ENCODE data around the gene PTOV1.
"Not testable (repeated sequence)": the region's sequence is repeated elsewhere in the genome, so short reads cannot be mapped to it uniquely, and the experiment has no call there.

The PTOV1 gene

GRCh38 chr19:49817964-49818648 lies 32.9 kb upstream of the PTOV1 start, which contains the start of gene MED25:
Gene MED25, plus strand, starts transcription at chr19:49818289. Its CDS starts 53 bp downstream, at chr19:49818342.
- peak; percentile 89 for DNase-seq (ENCODE audit: low spot score)

GRCh38 chr19:49818649-49819370 lies 32.1 kb upstream of the PTOV1 start:
- no peak for DNase-seq (ENCODE audit: low spot score)

DNA sequence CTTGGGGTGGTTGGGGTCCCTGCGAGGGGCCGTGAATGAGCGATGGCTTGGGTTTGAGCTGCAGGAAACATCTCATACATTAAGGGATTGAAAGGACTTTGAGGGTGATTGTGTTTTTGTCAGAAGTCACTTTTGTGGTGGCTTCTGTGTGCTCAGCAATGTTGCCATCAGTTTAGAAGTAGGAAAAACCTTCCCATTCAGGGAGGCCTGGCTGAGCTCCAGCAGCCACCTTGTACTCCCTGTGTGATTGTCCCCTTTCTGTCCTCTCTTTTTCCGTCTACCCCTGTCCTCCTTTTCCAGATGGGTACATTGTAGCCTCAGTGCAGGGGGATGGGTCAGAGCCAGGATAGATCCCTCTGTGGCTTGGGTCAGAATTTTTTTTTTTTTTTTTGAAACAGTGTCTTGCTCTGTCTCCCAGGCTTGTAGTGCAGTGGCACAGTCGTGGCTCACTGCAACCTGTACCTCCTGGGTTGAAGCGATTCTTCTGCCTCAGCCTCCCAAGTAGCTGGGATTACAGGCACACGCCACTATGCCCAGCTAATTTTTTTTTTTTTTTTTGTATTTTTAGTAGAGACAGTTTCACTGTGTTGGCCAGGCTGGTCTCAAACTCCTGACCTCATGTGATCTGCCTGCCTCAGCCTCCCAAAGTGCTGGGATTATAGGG lies 31.4 kb upstream of the PTOV1 start:
- DNase-seq (ENCODE audit: low spot score) = not testable (repeated sequence)

- no peak for DNase-seq (ENCODE audit: low spot score)
These were observed 30.8 kb upstream of the PTOV1 start for GRCh38 chr19:49820125-49820524.

DNA sequence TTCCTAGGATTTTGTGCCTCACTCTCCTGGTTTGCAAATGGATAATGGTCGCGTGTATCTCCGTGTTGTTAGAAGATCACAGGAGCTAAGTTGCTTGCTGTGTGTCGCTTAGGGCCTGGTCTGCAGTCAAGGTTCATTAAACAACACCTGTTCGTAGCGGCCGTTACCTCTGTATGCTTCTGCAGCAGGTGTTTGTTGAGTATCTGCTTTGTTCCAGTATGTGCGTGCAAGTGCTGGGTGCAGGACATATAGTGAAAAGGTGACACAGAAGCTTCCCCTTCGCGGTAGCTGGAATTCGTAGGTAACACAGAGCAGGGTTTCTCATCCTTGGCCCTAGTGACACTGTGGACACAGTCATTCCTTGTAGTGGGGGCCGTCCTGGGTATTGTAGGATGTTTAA lies 27.5 kb upstream of the PTOV1 start:
- DNase-seq (ENCODE audit: low spot score) = no peak

GRCh38 chr19:49824662-49825061 lies 26.3 kb upstream of the PTOV1 start:
- DNase-seq (ENCODE audit: low spot score) = no peak

DNA sequence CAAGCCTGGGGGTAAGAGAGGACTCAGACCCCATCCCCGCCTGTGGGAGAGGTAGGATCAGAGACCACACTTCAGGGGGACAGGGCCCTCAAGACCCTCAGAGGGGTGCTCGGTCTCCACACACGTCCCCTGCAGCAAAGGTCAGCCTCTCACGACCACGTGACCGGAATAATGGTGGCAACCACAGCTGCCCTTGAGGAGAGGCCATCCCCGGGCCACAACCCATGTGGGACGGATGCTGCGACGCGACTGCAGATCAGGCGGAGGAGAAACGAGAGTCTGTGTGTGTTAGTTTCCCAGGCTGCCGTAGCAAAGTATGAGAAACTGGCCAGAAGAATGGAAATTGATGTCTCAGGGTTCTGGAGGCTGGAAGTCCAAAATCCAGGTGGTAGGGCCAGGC lies 23.9 kb upstream of the PTOV1 start:
- no peak for DNase-seq (ENCODE audit: low spot score)

DNA sequence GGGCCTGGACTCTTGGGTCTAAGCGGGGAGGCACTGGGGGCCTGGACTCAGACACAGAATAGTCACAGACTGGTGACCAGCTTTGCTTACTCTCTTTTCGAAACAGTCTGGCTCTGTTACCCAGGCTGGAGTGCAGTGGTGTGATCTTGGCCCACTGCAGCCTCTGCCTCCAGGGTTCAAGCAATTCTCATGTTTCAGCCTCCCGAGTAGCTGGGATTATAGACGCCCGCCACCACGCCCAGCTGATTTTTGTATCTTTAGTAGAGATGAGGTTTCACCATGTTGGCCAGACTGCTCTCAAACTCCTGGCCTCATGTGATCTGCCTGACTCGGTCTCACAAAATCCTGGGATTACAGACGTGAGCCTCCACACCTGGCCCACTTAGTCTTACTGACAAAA lies 21.8 kb upstream of the PTOV1 start:
- DNase-seq (ENCODE audit: low spot score) = no peak

DNA sequence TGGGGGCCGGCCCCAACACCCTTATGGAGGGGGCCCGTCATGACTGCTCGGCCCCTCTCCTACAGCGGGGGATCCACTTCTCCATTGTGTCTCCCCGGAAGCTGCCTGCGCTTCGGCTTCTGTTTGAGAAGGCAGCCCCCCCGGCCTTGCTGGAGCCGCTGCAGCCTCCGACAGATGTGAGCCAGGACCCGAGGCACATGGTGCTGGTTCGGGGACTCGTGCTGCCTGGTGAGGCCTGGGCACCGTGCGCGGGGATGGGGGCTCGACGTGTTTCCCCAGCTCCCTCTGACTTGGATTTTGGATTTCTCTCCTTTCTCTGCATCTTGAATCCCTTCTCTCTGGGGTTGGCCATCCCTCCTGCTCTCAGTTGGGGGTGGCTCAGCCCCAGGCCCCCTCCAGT lies 21.2 kb upstream of the PTOV1 start:
- no peak for DNase-seq (ENCODE audit: low spot score)

DNA sequence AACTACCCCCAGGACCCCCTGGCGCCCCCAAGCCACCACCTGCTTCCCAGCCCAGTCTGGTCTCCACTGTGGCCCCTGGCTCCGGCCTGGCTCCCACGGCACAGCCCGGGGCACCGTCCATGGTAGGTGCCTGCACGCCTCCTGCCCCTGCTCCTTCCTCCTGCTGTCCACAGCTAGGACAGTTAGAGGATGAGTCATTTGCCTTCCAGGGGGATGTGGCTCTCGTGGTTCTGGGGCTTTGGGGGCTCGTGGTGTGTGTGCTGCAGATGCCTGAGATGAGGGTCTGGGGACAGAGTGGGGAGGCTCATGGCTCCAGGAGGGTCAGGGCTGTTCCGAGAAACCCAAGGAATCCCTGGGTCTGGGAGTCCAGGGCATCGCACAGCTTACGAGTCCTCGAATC lies 20.2 kb upstream of the PTOV1 start:
- no peak for DNase-seq (ENCODE audit: low spot score)

DNA sequence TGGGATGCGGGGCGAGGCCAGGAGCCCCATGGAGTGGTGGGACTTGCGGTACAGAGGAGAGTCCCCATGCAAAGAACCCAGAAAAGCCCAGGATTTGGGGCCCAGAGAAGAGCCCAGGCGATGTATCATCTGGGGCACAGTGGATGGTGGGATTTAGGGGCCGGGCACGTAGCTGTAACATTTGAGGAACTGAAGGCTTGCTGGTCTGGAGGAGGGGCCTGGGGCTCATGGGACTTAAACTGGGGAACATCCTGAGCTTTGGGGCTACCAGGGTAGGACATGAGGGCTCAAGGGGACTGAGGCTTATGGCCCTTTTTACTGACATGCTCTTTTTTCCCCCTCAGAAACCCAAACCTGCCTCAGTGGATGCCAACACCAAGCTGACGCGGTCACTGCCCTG lies 19.4 kb upstream of the PTOV1 start:
- DNase-seq (ENCODE audit: low spot score) = no peak

GRCh38 chr19:49832556-49832955 lies 18.4 kb upstream of the PTOV1 start:
- no peak for DNase-seq (ENCODE audit: low spot score)

- no peak for DNase-seq (ENCODE audit: low spot score)
These were observed 17.4 kb upstream of the PTOV1 start for GRCh38 chr19:49833599-49833998.

- DNase-seq (ENCODE audit: low spot score) = no peak
These were observed 15.4 kb upstream of the PTOV1 start for GRCh38 chr19:49835562-49835961.

DNA sequence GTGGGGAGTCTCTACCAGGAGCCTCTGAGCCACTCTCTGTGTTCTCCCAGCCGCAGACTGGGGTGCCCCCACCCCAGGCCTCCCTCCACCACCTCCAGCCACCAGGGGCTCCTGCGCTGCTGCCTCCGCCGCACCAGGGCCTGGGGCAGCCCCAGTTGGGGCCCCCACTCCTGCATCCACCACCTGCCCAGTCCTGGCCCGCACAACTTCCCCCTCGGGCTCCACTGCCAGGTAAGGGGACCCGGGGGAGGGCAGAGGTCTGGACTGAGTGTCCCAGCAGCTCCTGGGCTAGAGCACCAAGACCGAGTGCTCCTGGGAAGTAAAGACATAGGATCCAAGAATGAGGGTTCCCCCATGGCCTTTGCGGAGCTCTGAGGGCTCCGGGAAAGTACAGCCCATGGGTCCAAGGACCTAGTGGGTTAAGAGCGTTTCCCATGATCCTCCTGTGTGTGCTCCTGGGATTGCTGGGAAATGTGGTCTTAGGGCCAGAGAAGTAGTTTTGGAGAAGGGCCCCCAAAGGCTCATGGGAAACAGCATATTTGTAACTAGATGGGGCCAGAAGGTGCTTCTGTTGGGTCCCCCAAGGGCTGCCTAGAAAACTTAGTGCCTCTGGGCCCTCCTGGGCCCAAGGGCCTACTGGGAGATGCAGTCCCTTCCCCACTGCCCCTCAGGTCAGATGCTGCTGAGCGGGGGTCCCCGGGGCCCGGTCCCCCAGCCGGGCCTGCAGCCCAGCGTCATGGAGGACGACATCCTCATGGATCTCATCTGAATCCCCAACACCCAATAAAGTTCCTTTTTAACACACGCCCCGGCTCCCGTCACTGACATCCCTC lies 14.6 kb upstream of the PTOV1 start:
- DNase-seq (ENCODE audit: low spot score) = no peak

- no peak for DNase-seq (ENCODE audit: low spot score)
These were observed 14.0 kb upstream of the PTOV1 start for GRCh38 chr19:49837009-49837310.

DNA sequence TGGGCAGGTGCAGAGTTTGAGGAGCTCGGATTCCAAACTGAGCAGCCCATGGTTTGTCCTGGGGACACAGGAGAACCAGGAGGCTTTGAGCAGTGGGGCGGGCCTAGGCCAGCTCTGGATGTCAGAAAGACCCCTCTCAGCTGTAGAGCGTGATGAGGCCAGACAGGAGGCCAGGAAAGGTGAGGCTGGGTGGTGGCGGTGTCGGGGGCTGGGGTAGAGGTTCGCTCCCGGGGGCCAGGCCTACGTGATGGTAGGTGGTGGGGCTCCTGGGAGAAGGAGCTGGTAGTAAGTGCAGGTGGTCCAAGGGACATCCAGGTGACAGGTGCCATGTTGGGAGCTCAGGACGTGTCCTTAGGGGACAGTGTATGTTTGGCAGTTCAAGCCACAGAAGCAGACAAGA lies 13.5 kb upstream of the PTOV1 start:
- DNase-seq (ENCODE audit: low spot score) = no peak

GRCh38 chr19:49838885-49839588 lies 11.9 kb upstream of the PTOV1 start:
- no peak for DNase-seq (ENCODE audit: low spot score)

DNA sequence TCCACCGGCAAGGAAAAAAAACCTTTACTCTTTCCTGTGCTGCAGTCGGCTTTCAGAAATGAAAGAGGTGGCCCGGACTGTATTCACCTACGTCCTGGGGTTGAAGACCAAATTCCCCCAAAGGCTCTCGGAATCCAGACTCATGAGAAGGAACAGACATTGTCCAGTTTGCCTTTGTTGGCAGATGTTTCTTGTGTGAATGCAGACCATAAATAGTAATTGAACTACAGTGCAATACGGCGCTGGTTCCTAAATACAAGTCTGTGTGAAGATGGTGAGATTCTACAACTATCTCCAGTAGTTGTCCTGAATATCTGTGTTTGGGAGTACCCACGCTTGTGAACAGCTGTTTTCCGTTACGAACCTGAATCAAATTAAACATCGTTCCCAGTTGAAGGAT lies 11.2 kb upstream of the PTOV1 start:
- no peak for DNase-seq (ENCODE audit: low spot score)

GRCh38 chr19:49840321-49840720 lies 10.6 kb upstream of the PTOV1 start:
- no peak for DNase-seq (ENCODE audit: low spot score)

- DNase-seq (ENCODE audit: low spot score) = no peak
These were observed 10.2 kb upstream of the PTOV1 start for GRCh38 chr19:49840736-49841249.

DNA sequence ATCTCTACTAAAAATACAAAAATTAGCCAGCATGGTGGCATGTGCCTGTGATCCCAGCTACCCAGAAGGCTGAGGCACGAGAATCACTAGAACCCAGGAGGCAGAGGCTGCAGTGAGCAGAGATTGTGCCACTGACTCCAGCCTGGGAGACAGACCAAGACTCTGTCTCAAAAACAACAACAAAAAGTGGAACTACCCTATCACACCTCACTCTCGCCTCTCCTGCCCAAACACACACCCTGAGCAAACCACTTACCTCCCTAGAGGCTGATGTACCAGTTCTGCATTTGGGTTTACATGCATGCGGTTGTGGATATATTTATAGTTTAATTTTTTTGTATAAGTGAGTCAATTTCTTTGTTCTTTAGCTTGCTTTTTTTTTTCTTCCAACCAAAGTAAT lies 7.7 kb upstream of the PTOV1 start:
- DNase-seq (ENCODE audit: low spot score) = no peak

Measured in CD4-positive, alpha-beta T cell treated with Interleukin-15 for 4 hours (primary cell).